CD14-positive monocyte (primary cell): Measurements from ENCODE around the gene ISG20. TPM values are rescaled to one million over a fixed set of nuclear protein-coding genes. Genes with fewer than 3 reads are reported as not detected.

ENCODE experiments used
- DNase-seq, 3 donors: peaks; one replicate each; pipeline ENCODE4 v3.0.0-alpha.2; 2011 to 2022
- H2AFZ ChIP-seq: 2 replicates; pipeline ENCODE4 v1.6.0; 2012; ENCODE audit warnings: mild to moderate bottlenecking, low read depth, low read length, inconsistent platforms; ENCODE audit not compliant: insufficient read depth, poor library complexity, severe bottlenecking
- H3K27ac ChIP-seq, 2 donors: 1 replicate in 1 of 2; 2 replicates in 1 of 2; pipeline ENCODE4 v1.5.1; 2012 to 2013; ENCODE audit warnings: low read length in 2 of 2, control low read depth in 1 of 2, inconsistent platforms in 1 of 2, low read depth in 1 of 2, mild to moderate bottlenecking in 1 of 2
- H3K27me3 ChIP-seq, 2 donors: one replicate each; pipeline versions ENCODE4 v1.6.0 to v1.6.1; 2011 to 2013; ENCODE audit warnings: low read length in 2 of 2; ENCODE audit not compliant: control insufficient read depth in 2 of 2, insufficient read depth in 2 of 2
- H3K36me3 ChIP-seq, 2 donors: replicated peaks in 1 of 2; 1 replicate in 1 of 2; 2 replicates in 1 of 2; pipeline versions ENCODE4 v1.5.1 to v1.6.1; 2012 to 2013; ENCODE audit warnings: low read length in 2 of 2, control low read depth in 1 of 2, inconsistent platforms in 1 of 2, mild to moderate bottlenecking in 1 of 2; ENCODE audit not compliant: insufficient read depth in 2 of 2, control insufficient read depth in 1 of 2
- H3K4me1 ChIP-seq, 2 donors: 1 replicate in 1 of 2; 2 replicates in 1 of 2; pipeline versions ENCODE4 v1.5.1 to v1.6.1; 2012 to 2013; ENCODE audit warnings: low read length in 2 of 2, control low read depth in 1 of 2, inconsistent platforms in 1 of 2, mild to moderate bottlenecking in 1 of 2, moderate library complexity in 1 of 2; ENCODE audit not compliant: insufficient read depth in 2 of 2, control insufficient read depth in 1 of 2
- H3K4me2 ChIP-seq: replicated peaks from 2 replicates; pipeline ENCODE3; 2012; ENCODE audit warnings: low read length, moderate library complexity, mild to moderate bottlenecking; ENCODE audit not compliant: poor library complexity, severe bottlenecking; ENCODE audit errors: extremely low read depth
- H3K4me3 ChIP-seq, 3 experiments: fragments of 200-600 bp in 1 of 3; sonication (generic) in 1 of 3; replicated peaks in 1 of 3; 1 replicate in 2 of 3; 2 replicates in 1 of 3; pipeline ENCODE4 v1.5.1; 2011 to 2013; ENCODE audit warnings: low read length in 3 of 3, mild to moderate bottlenecking in 3 of 3, control low read depth in 2 of 3, low read depth in 2 of 3, inconsistent platforms in 1 of 3, moderate library complexity in 1 of 3
- H3K79me2 ChIP-seq: 2 replicates; pipeline ENCODE4 v1.6.0; 2012; ENCODE audit warnings: mild to moderate bottlenecking, control low read depth, inconsistent platforms, low read length, moderate library complexity; ENCODE audit not compliant: insufficient read depth
- H3K9ac ChIP-seq: 2 replicates; pipeline ENCODE4 v1.6.0; 2017; ENCODE audit warnings: low read length, mild to moderate bottlenecking; ENCODE audit not compliant: insufficient read depth, poor library complexity, severe bottlenecking
- H3K9me3 ChIP-seq, 2 donors: replicated peaks in 1 of 2; 1 replicate in 1 of 2; 2 replicates in 1 of 2; pipeline versions ENCODE4 v1.5.1 to v1.6.1; 2012 to 2013; ENCODE audit warnings: low read length in 2 of 2, control low read depth in 1 of 2; ENCODE audit not compliant: control insufficient read depth in 1 of 2, insufficient read depth in 1 of 2
- H4K20me1 ChIP-seq: 2 replicates; pipeline ENCODE4 v1.6.0; 2012; ENCODE audit warnings: mild to moderate bottlenecking, low read length, control low read depth, moderate library complexity; ENCODE audit not compliant: insufficient read depth
- H3K27ac Mint-ChIP-seq, 7 donors: one replicate each; pipeline ENCODE4 v1.8.0; 2020; ENCODE audit warnings: mild to moderate bottlenecking in 7 of 7, mixed read lengths in 7 of 7, moderate library complexity in 6 of 7, inconsistent platforms in 2 of 7
- H3K27me3 Mint-ChIP-seq, 3 donors: one replicate each; pipeline ENCODE4 v1.8.0; 2021 to 2022; ENCODE audit warnings: low read depth in 3 of 3, mild to moderate bottlenecking in 3 of 3, mixed read lengths in 3 of 3, moderate library complexity in 3 of 3, inconsistent platforms in 1 of 3
- H3K36me3 Mint-ChIP-seq, 2 donors: one replicate each; pipeline ENCODE4 v1.8.0; 2020; ENCODE audit warnings: mixed read lengths in 2 of 2, inconsistent platforms in 1 of 2, mild to moderate bottlenecking in 1 of 2
- H3K4me1 Mint-ChIP-seq: one replicate; pipeline ENCODE4 v1.8.0; 2020; ENCODE audit warnings: mild to moderate bottlenecking, mixed read lengths
- H3K4me3 Mint-ChIP-seq, 2 donors: one replicate each; pipeline ENCODE4 v1.8.0; 2020; ENCODE audit warnings: mild to moderate bottlenecking in 2 of 2, mixed read lengths in 2 of 2, moderate library complexity in 1 of 2
- H3K9me3 Mint-ChIP-seq, 7 donors: one replicate each; pipeline ENCODE4 v1.8.0; 2020 to 2022; ENCODE audit warnings: mixed read lengths in 7 of 7, mild to moderate bottlenecking in 6 of 7, moderate library complexity in 6 of 7, inconsistent platforms in 2 of 7
- CTCF ChIP-seq: fragments of 200-600 bp; IDR thresholded peaks from one replicate; pipeline ENCODE4 v1.8.0; 2022; ENCODE audit warnings: antibody characterized with exemption, mild to moderate bottlenecking
- WGBS: methylation state at CpG from one replicate; pipeline ENCODE4 v1.1.5; 2013; ENCODE audit warnings: missing lambda C conversion rate; ENCODE audit not compliant: insufficient coverage; 5-methylcytosine and 5-hydroxymethylcytosine counted together
- intact Hi-C, 2 donors: fragments of 100-400 bp; cut with micrococcal nuclease; formaldehyde crosslinking; loops; one replicate each; pipeline versions ENCODE4 v1.15.0 to v1.15.1; 2023
- polyA plus RNA-seq, 3 donors: library from polyadenylated mRNA; depleted of rRNA in 1 of 3; unstranded in 2 of 3; stranded (reverse) in 1 of 3; fragments of 300-500 nt in 2 of 3; fragments of >200 nt in 1 of 3; fragmentation: Illumina TruSeq in 2 of 3; gene quantifications; 1 replicate in 2 of 3; 2 replicates in 1 of 3; pipeline ENCODE4 v1.2.3, GENCODE V29; 2012 to 2021

ISG20 gene
- polyA plus RNA-seq, 3 donors: 15.6 to 29.3 (median 25.1) TPM

DNA sequence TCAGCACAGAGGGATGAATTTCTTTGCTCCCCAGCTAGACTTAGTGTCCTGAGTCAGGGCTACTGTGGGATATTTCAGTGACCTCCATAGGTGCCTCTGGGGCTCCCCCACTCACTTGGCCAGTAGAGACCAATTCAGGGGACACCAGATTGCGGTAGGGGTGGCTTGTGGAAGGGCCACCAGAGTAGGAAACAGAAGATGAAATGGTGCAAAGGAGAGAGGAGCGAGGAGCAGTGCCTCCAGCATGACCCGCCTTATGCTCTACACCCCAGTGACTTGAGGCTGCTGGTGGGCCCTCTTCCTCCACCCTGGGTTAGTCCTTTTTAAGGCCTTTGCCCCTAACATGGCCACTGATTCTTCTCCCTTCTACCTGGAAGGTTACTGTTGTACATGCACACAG is 15.2 kb upstream of the ISG20 start:
- no peak for DNase-seq
- TF ChIP-seq CTCF: no peak
- H3K4me1 Mint-ChIP-seq: peaks cover 38% of the 10 kb centered on the region
- Histone ChIP-seq H3K79me2 (peaks cover 53% of the 10 kb centered on the region), H2AFZ (no peak overlapping the region), H3K27ac (peak overlapping the region in 1 of 2 donors; percentile 76), H3K4me1 (peaks cover 29 to 33% of the 10 kb centered on the region in 2 donors), H3K4me2 (no peak overlapping the region), H3K27me3 (no peaks in the 10 kb centered on the region), H3K9ac (peak overlapping the region; percentile 22), H4K20me1 (peaks cover 4% of the 10 kb centered on the region), H3K4me3 (no peak overlapping the region), H3K36me3 (peaks cover 10 to 26% of the 10 kb centered on the region in 2 donors), H3K9me3 (no peaks in the 10 kb centered on the region)
- peaks cover 1 to 4% (median 3%) of the 10 kb centered on the region in 3 donors for H3K27me3 Mint-ChIP-seq
- peak overlapping the region; percentile 33 to 96 (median 84) for H3K27ac Mint-ChIP-seq
- intact Hi-C loops: loop anchor here (5.0 kb wide), 1 partner anchor 156 kb away; the partner anchor contains the start of genes MRPL46 (in 2 of the 2) and MRPS11 (in 2 of the 2)
- H3K9me3 Mint-ChIP-seq: no peaks in the 10 kb centered on the region
- no peak overlapping the region for H3K4me3 Mint-ChIP-seq
- WGBS: no CpG with 5 or more reads among the region's 3 CpGs
- peaks cover 18 to 19% of the 10 kb centered on the region in 2 donors for H3K36me3 Mint-ChIP-seq

- no peak overlapping the region for H3K4me3 ChIP-seq
Observed at GRCh38 chr15:88624156-88624970, 14.5 kb upstream of the ISG20 start.

More at GRCh38 chr15:88624156-88624970, 14.5 kb upstream of the ISG20 start:
- TF ChIP-seq CTCF: peak; percentile 69
- Histone ChIP-seq H3K27ac (peak overlapping the region in 1 of 2 donors; percentile 76), H3K4me2 (no peak overlapping the region), H4K20me1 (peaks cover 4% of the 10 kb centered on the region), H3K79me2 (peaks cover 55% of the 10 kb centered on the region), H3K9me3 (no peaks in the 10 kb centered on the region), H3K4me1 (peaks cover 29 to 33% of the 10 kb centered on the region in 2 donors), H3K36me3 (peaks cover 17 to 33% of the 10 kb centered on the region in 2 donors), H3K9ac (no peak overlapping the region), H3K27me3 (no peaks in the 10 kb centered on the region), H2AFZ (no peak overlapping the region)
- Mint-ChIP-seq H3K36me3 (peaks cover 25 to 26% of the 10 kb centered on the region in 2 donors), H3K27ac (peak overlapping the region in 6 of 7 donors; percentile 35 to 96 (median 79)), H3K9me3 (no peaks in the 10 kb centered on the region), H3K27me3 (peaks cover 1 to 4% (median 3%) of the 10 kb centered on the region in 3 donors), H3K4me1 (peaks cover 39% of the 10 kb centered on the region), H3K4me3 (peak overlapping the region in 1 of 2 donors; percentile 41)
- WGBS: 73% methylated on average over 16 of the region's 19 CpGs
- peak in 2 of 3 donors; percentile 42 to 46 for DNase-seq
- intact Hi-C loops: loop anchor here (5.0 kb wide), 1 partner anchor 157 kb away; the partner anchor contains the start of genes MRPL46 (in 2 of the 2) and MRPS11 (in 2 of the 2)
